Smooth muscle cell (in vitro differentiated cells): Measurements from ENCODE around the gene CCDC12. TPM values are rescaled to one million over a fixed set of nuclear protein-coding genes. Genes with fewer than 3 reads are reported as not detected.

ENCODE experiments used
- DNase-seq: peaks from one replicate; lab custom pipeline; 2025; ENCODE audit not compliant: unreplicated experiment; lab: John Stamatoyannopoulos, UW
- H2AFZ ChIP-seq: fragments of 200-600 bp; sonication (generic); 2 replicates; pipeline ENCODE4 v1.6.0; 2016; ENCODE audit warnings: antibody characterized with exemption, low read depth, mild to moderate bottlenecking
- H3F3A ChIP-seq: fragments of 200-600 bp; sonication (generic); 2 replicates; pipeline ENCODE4 v1.6.0; 2017; ENCODE audit warnings: antibody characterized with exemption, low read depth
- H3K27ac ChIP-seq: fragments of 200-600 bp; sonication (generic); 2 replicates; pipeline ENCODE4 v1.5.1; 2016; ENCODE audit warnings: low read depth, mild to moderate bottlenecking
- H3K27me3 ChIP-seq: fragments of 200-600 bp; sonication (generic); 2 replicates; pipeline ENCODE4 v1.6.1; 2016; ENCODE audit warnings: low read depth, mild to moderate bottlenecking
- H3K36me3 ChIP-seq: fragments of 200-600 bp; sonication (generic); 2 replicates; pipeline ENCODE4 v1.5.1; 2016; ENCODE audit warnings: low read depth
- H3K4me1 ChIP-seq: fragments of 200-600 bp; sonication (generic); 2 replicates; pipeline ENCODE4 v1.5.1; 2016; ENCODE audit warnings: low read depth
- H3K4me2 ChIP-seq: fragments of 200-600 bp; sonication (generic); 2 replicates; pipeline ENCODE4 v1.6.0; 2016; ENCODE audit warnings: mild to moderate bottlenecking
- H3K4me3 ChIP-seq: fragments of 200-600 bp; sonication (generic); 2 replicates; pipeline ENCODE4 v1.5.1; 2016; ENCODE audit warnings: mild to moderate bottlenecking
- H3K79me2 ChIP-seq: fragments of 200-600 bp; sonication (generic); 2 replicates; pipeline ENCODE4 v1.6.0; 2016; ENCODE audit warnings: low read depth, mild to moderate bottlenecking
- H3K9ac ChIP-seq: fragments of 200-600 bp; sonication (generic); 2 replicates; pipeline ENCODE4 v1.6.0; 2016; ENCODE audit warnings: low read depth
- H3K9me3 ChIP-seq: fragments of 200-600 bp; sonication (generic); replicated peaks from 2 replicates; pipeline ENCODE4 v1.5.1; 2016; ENCODE audit warnings: low read depth
- H4K20me1 ChIP-seq: fragments of 200-600 bp; sonication (generic); 2 replicates; pipeline ENCODE4 v1.6.0; 2016; ENCODE audit warnings: low read depth
- CTCF ChIP-seq: fragments of 200-600 bp; sonication (generic); IDR thresholded peaks from 2 replicates; pipeline ENCODE4 v1.5.1; 2017; ENCODE audit warnings: borderline replicate concordance, mild to moderate bottlenecking, antibody characterized with exemption; ENCODE audit not compliant: insufficient read depth, poor library complexity, severe bottlenecking
- WGBS: methylation state at CpG from one replicate; pipeline ENCODE4 v1.1.7; 2016; ENCODE audit warnings: low lambda C conversion rate; 5-methylcytosine and 5-hydroxymethylcytosine counted together
- polyA plus RNA-seq: library from polyadenylated mRNA; unstranded; fragments of >200 nt; fragmentation: Nextera tagmentation; extraction: Ambion mirVana; gene quantifications from 2 replicates; pipeline ENCODE4 v1.2.1, GENCODE V29; 2016
- total RNA-seq: library from RNA; depleted of rRNA; stranded (reverse); fragments of >200 nt; gene quantifications from 2 replicates; pipeline ENCODE4 v1.2.3, GENCODE V29; 2014

CCDC12 gene
- total and polyA plus RNA-seq, 2 experiments from 2014 or later, result 23.9 to 52.4 TPM

- no peak for TF ChIP-seq CTCF
- no peak for DNase-seq
Observed at GRCh38 chr3:46906471-46907058, 70.0 kb downstream of the CCDC12 start.

GRCh38 chr3:46905661-46906451, 70.7 kb downstream of the CCDC12 start:
- Histone ChIP-seq H3K27me3 (no peaks in the 10 kb centered on the region), H3F3A (no peaks in the 10 kb centered on the region), H3K4me3 (no peak overlapping the region), H3K79me2 (no peaks in the 10 kb centered on the region), H3K9me3 (no peaks in the 10 kb centered on the region), H3K4me1 (no peaks in the 10 kb centered on the region), H2AFZ (no peak overlapping the region), H3K9ac (no peak overlapping the region), H3K4me2 (no peak overlapping the region), H3K36me3 (no peaks in the 10 kb centered on the region), H4K20me1 (no peaks in the 10 kb centered on the region), H3K27ac (no peak overlapping the region)
- DNase-seq, result no peak
- TF ChIP-seq CTCF, result no peak
- 88% methylated on average over 11 of the region's 11 CpGs for WGBS

More at GRCh38 chr3:46906471-46907058, 70.0 kb downstream of the CCDC12 start:
- Histone ChIP-seq H3K36me3 (no peaks in the 10 kb centered on the region), H2AFZ (no peak overlapping the region), H3K9me3 (no peaks in the 10 kb centered on the region), H3K4me2 (no peak overlapping the region), H3K4me1 (no peaks in the 10 kb centered on the region), H3K4me3 (no peak overlapping the region), H3F3A (no peaks in the 10 kb centered on the region), H4K20me1 (no peaks in the 10 kb centered on the region), H3K9ac (no peak overlapping the region), H3K27ac (no peak overlapping the region), H3K27me3 (no peaks in the 10 kb centered on the region), H3K79me2 (no peaks in the 10 kb centered on the region)
- 95% methylated on average over 4 of the region's 4 CpGs for WGBS

- no peak for TF ChIP-seq CTCF
- no peak overlapping the region for H3K9ac ChIP-seq
- no peak overlapping the region for H3K4me3 ChIP-seq
- DNase-seq, result no peak
- H3K79me2 ChIP-seq, result no peaks in the 10 kb centered on the region
- no peaks in the 10 kb centered on the region for H3F3A ChIP-seq
- no peaks in the 10 kb centered on the region for H3K9me3 ChIP-seq
- WGBS, result 98% methylated on average over 3 of the region's 3 CpGs
- H4K20me1 ChIP-seq, result no peaks in the 10 kb centered on the region
- H3K27ac ChIP-seq, result no peak overlapping the region
- H3K4me2 ChIP-seq, result no peak overlapping the region
- H3K36me3 ChIP-seq, result no peaks in the 10 kb centered on the region
- H2AFZ ChIP-seq, result no peak overlapping the region
- no peaks in the 10 kb centered on the region for H3K4me1 ChIP-seq
- H3K27me3 ChIP-seq, result no peaks in the 10 kb centered on the region
Observed at GRCh38 chr3:46905213-46905560, 71.4 kb downstream of the CCDC12 start.
